ENCODE data around the gene CMYA5.

Gene CMYA5

GRCh38 chr5:79691007-79691406, 1.4 kb downstream of the CMYA5 start:
- H3K4me3 ChIP-seq (ENCODE audit: low read depth, low read length): no peak overlapping the region
- TF ChIP-seq CTCF (IDR thresholded peaks at IDR 0.05; ENCODE audit: control insufficient read depth, extremely low read depth, insufficient read depth): no peak
- no peak for DNase-seq (ENCODE audit: low read depth)

- no peak overlapping the region for H3K4me3 ChIP-seq (ENCODE audit: low read depth, low read length)
- DNase-seq (ENCODE audit: low read depth): no peak
- no peak for TF ChIP-seq CTCF (IDR thresholded peaks at IDR 0.05; ENCODE audit: control insufficient read depth, extremely low read depth, insufficient read depth)
Measured at GRCh38 chr5:79692596-79692995, 3.0 kb downstream of the CMYA5 start.

GRCh38 chr5:79694183-79694582, 4.5 kb downstream of the CMYA5 start:
- no peak for DNase-seq (ENCODE audit: low read depth)
- H3K4me3 ChIP-seq (ENCODE audit: low read depth, low read length): no peak overlapping the region
- TF ChIP-seq CTCF (IDR thresholded peaks at IDR 0.05; ENCODE audit: control insufficient read depth, extremely low read depth, insufficient read depth): no peak

GRCh38 chr5:79694652-79695051, 5.0 kb downstream of the CMYA5 start:
- TF ChIP-seq CTCF (IDR thresholded peaks at IDR 0.05; ENCODE audit: control insufficient read depth, extremely low read depth, insufficient read depth): no peak
- H3K4me3 ChIP-seq (ENCODE audit: low read depth, low read length): no peak overlapping the region
- DNase-seq (ENCODE audit: low read depth): no peak

- DNase-seq (ENCODE audit: low read depth): no peak
- no peak for TF ChIP-seq CTCF (IDR thresholded peaks at IDR 0.05; ENCODE audit: control insufficient read depth, extremely low read depth, insufficient read depth)
- H3K4me3 ChIP-seq (ENCODE audit: low read depth, low read length): no peak overlapping the region
Measured at GRCh38 chr5:79695526-79695925, 5.9 kb downstream of the CMYA5 start.

GRCh38 chr5:79697222-79698170, 7.9 kb downstream of the CMYA5 start:
- no peak for DNase-seq (ENCODE audit: low read depth)
- no peak for TF ChIP-seq CTCF (IDR thresholded peaks at IDR 0.05; ENCODE audit: control insufficient read depth, extremely low read depth, insufficient read depth)
- H3K4me3 ChIP-seq (ENCODE audit: low read depth, low read length): no peak overlapping the region

Measured in LNCaP clone FGC (cell line).